COLO668 (cell line): Measurements from ENCODE around the gene ANKLE1.

ENCODE experiments used
- DNase-seq: peaks from one replicate; lab custom pipeline; 2025; ENCODE audit not compliant: unreplicated experiment; lab: John Stamatoyannopoulos, UW

Gene ANKLE1

GRCh38 chr19:17325881-17326594 is 44.3 kb downstream of the ANKLE1 start:
- no peak for DNase-seq

- DNase-seq, result no peak
Observed at GRCh38 chr19:17326595-17326966, 44.9 kb downstream of the ANKLE1 start.

- no peak for DNase-seq
Observed at GRCh38 chr19:17327068-17327653, 45.5 kb downstream of the ANKLE1 start.

GRCh38 chr19:17327654-17328516 is 46.2 kb downstream of the ANKLE1 start:
- DNase-seq, result peak; percentile 15

GRCh38 chr19:17328517-17329365 is 47.0 kb downstream of the ANKLE1 start:
- DNase-seq, result no peak

GRCh38 chr19:17329366-17330261 is 47.9 kb downstream of the ANKLE1 start:
- no peak for DNase-seq

- DNase-seq, result no peak
Observed at GRCh38 chr19:17330262-17331044, 48.8 kb downstream of the ANKLE1 start.

GRCh38 chr19:17331045-17331558 is 49.4 kb downstream of the ANKLE1 start:
- peak; percentile 67 for DNase-seq

- DNase-seq, result no peak
Observed at GRCh38 chr19:17332360-17332676, 50.6 kb downstream of the ANKLE1 start.

- peak; percentile 42 for DNase-seq
Observed at GRCh38 chr19:17332677-17333581, 51.2 kb downstream of the ANKLE1 start.

GRCh38 chr19:17333611-17334413 is 52.1 kb downstream of the ANKLE1 start:
- DNase-seq, result peak; percentile 25

GRCh38 chr19:17334414-17335409 is 53.0 kb downstream of the ANKLE1 start, which contains the start of gene ANO8:
ANO8 (minus strand) TSS chr19:17334855; CDS start chr19:17334670, 185 bp downstream.
- DNase-seq, result peak; percentile 98

GRCh38 chr19:17335575-17335974 is 53.9 kb downstream of the ANKLE1 start:
- no peak for DNase-seq
